Measurements from ENCODE around the gene PLXNA2.
A peak's percentile ranks its signal among the peaks of the same experiment; 100 is the strongest.

The PLXNA2 gene

DNA sequence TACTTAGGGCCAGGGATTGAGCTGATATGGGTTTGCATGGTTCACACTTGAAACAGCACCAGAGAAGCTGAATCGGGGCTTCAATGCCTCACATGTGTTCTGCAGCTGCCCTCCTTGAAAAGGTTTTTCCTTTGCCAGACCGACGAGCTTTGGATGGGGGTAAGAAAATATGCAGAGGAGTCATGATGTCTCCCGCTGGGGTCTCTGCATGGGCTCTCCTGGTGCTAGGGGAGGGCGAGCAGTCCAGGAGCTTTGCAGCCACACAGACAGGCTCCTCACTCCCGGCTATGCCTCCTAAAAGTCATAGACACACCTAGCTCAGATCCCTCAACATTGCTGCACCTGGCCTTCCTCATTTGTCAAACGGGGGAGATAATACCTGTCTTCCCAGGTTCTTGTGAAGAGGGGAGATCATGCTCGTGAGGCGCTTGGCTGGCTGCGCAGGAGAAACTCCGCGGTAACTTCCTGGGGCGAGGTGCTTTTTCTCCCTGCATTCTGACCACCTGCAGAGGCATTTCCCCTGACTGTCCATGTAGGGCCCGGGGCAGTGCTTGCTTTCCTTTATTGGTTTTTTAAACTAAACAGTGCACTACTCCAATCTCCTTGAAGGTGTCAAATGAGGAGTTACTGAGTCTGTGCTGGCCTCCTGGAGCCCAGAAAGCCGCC lies 112.4 kb downstream of the PLXNA2 start:
- no peaks in the 10 kb centered on the region for H3K4me1 ChIP-seq (ENCODE audit: insufficient read depth, low read length)
- no peaks in the 10 kb centered on the region for H3K9me3 ChIP-seq (ENCODE audit: insufficient read depth, low read length, severe bottlenecking)
- no peak overlapping the region for H2AFZ ChIP-seq (ENCODE audit: low read depth, low read length)
- ATAC-seq (ENCODE audit: insufficient read depth, low read depth) (0 out of 3 replicates have a peak, but pooled peaks have one; percentile 14), DNase-seq (no peak)
- H3K27ac ChIP-seq (ENCODE audit: low read length), result no peak overlapping the region
- H4K20me1 ChIP-seq (ENCODE audit: insufficient read depth, low read length), result no peaks in the 10 kb centered on the region
- TF ChIP-seq EZH2 (IDR thresholded peaks at IDR 0.05; ENCODE audit: borderline replicate concordance, low read depth, low read length, severe bottlenecking), result no peak
- TF ChIP-seq, protein P1, sequence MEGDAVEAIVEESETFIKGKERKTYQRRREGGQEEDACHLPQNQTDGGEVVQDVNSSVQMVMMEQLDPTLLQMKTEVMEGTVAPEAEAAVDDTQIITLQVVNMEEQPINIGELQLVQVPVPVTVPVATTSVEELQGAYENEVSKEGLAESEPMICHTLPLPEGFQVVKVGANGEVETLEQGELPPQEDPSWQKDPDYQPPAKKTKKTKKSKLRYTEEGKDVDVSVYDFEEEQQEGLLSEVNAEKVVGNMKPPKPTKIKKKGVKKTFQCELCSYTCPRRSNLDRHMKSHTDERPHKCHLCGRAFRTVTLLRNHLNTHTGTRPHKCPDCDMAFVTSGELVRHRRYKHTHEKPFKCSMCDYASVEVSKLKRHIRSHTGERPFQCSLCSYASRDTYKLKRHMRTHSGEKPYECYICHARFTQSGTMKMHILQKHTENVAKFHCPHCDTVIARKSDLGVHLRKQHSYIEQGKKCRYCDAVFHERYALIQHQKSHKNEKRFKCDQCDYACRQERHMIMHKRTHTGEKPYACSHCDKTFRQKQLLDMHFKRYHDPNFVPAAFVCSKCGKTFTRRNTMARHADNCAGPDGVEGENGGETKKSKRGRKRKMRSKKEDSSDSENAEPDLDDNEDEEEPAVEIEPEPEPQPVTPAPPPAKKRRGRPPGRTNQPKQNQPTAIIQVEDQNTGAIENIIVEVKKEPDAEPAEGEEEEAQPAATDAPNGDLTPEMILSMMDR (IDR thresholded peaks at IDR 0.05; ENCODE audit: borderline replicate concordance, extremely low read depth, low read length, poor library complexity, severe bottlenecking), result no peak
- no peak overlapping the region for H3K4me3 ChIP-seq (ENCODE audit: low read depth in 1 of 2, low read length in 2 of 2)
- H3K27me3 ChIP-seq (ENCODE audit: insufficient read depth, low read length, poor library complexity), result peaks cover 50% of the 10 kb centered on the region
- no peak overlapping the region for H3K4me2 ChIP-seq (ENCODE audit: insufficient read depth, low read length)
- H3K36me3 ChIP-seq (ENCODE audit: insufficient read depth, low read length), result no peaks in the 10 kb centered on the region
- no peak overlapping the region for H3K9ac ChIP-seq (ENCODE audit: low read depth, low read length)
- no peaks in the 10 kb centered on the region for H3K79me2 ChIP-seq (ENCODE audit: insufficient read depth, low read length)

DNA sequence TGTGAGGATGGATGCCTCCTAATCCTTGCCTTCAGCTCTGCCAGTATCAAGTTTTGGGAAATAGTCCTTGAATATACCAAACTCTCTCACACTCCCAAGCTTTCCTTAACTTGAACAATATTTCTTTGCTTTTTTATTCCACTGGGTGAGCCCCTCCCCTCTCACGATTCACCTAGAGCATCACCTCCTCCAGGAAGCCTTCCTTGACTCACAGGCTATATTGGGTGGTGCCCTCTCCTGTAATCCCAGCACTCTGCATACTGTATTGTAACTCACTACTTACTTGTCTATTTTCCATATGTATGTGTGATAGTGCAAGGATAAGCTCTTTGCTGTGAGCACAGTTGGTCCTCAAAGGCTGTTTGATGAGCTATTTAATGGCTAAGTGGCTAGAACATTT lies 114.7 kb downstream of the PLXNA2 start:
- H3K27ac ChIP-seq (ENCODE audit: low read length), result no peak overlapping the region
- H3K9ac ChIP-seq (ENCODE audit: low read depth, low read length), result no peak overlapping the region
- DNase-seq, result no peak
- H3K4me2 ChIP-seq (ENCODE audit: insufficient read depth, low read length), result no peak overlapping the region
- H2AFZ ChIP-seq (ENCODE audit: low read depth, low read length), result no peak overlapping the region
- peaks cover 52% of the 10 kb centered on the region for H3K27me3 ChIP-seq (ENCODE audit: insufficient read depth, low read length, poor library complexity)
- TF ChIP-seq EZH2 (IDR thresholded peaks at IDR 0.05; ENCODE audit: borderline replicate concordance, low read depth, low read length, severe bottlenecking), result no peak
- TF ChIP-seq, protein P1 (IDR thresholded peaks at IDR 0.05; ENCODE audit: borderline replicate concordance, extremely low read depth, low read length, poor library complexity, severe bottlenecking), result no peak
- H3K9me3 ChIP-seq (ENCODE audit: insufficient read depth, low read length, severe bottlenecking), result no peaks in the 10 kb centered on the region
- no peak for ATAC-seq (ENCODE audit: insufficient read depth, low read depth)
- no peaks in the 10 kb centered on the region for H3K4me1 ChIP-seq (ENCODE audit: insufficient read depth, low read length)
- H3K36me3 ChIP-seq (ENCODE audit: insufficient read depth, low read length), result no peaks in the 10 kb centered on the region
- no peaks in the 10 kb centered on the region for H3K79me2 ChIP-seq (ENCODE audit: insufficient read depth, low read length)
- H4K20me1 ChIP-seq (ENCODE audit: insufficient read depth, low read length), result no peaks in the 10 kb centered on the region
- no peak overlapping the region for H3K4me3 ChIP-seq (ENCODE audit: low read depth in 1 of 2, low read length in 2 of 2)

DNA sequence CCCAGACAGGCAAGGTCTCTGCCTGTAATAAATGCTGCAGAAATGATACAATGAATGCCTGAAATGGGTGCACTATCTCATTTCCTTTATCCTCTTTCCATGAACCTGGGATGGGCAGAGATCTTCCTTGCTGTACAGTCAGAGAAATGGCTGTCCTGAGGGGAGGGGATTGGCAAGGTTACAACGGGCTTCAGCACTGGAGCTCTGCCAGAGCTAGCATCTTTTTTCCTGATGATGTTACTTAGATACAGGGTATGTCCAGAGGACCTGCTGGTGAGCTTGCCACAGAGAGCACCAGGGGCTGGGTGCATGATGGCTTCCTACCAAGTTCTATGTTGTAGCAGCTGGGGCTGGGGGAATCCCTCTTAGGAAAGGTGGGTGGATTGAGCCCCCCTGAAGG lies 115.1 kb downstream of the PLXNA2 start:
- H2AFZ ChIP-seq (ENCODE audit: low read depth, low read length), result no peak overlapping the region
- H3K4me3 ChIP-seq (ENCODE audit: low read depth in 1 of 2, low read length in 2 of 2), result no peak overlapping the region
- H3K4me1 ChIP-seq (ENCODE audit: insufficient read depth, low read length), result no peaks in the 10 kb centered on the region
- H3K9me3 ChIP-seq (ENCODE audit: insufficient read depth, low read length, severe bottlenecking), result no peaks in the 10 kb centered on the region
- H3K4me2 ChIP-seq (ENCODE audit: insufficient read depth, low read length), result no peak overlapping the region
- H4K20me1 ChIP-seq (ENCODE audit: insufficient read depth, low read length), result no peaks in the 10 kb centered on the region
- TF ChIP-seq, protein P1 (IDR thresholded peaks at IDR 0.05; ENCODE audit: borderline replicate concordance, extremely low read depth, low read length, poor library complexity, severe bottlenecking), result no peak
- TF ChIP-seq EZH2 (IDR thresholded peaks at IDR 0.05; ENCODE audit: borderline replicate concordance, low read depth, low read length, severe bottlenecking), result no peak
- no peaks in the 10 kb centered on the region for H3K36me3 ChIP-seq (ENCODE audit: insufficient read depth, low read length)
- no peak overlapping the region for H3K27ac ChIP-seq (ENCODE audit: low read length)
- peaks cover 52% of the 10 kb centered on the region for H3K27me3 ChIP-seq (ENCODE audit: insufficient read depth, low read length, poor library complexity)
- no peak for DNase-seq
- H3K79me2 ChIP-seq (ENCODE audit: insufficient read depth, low read length), result no peaks in the 10 kb centered on the region
- no peak for ATAC-seq (ENCODE audit: insufficient read depth, low read depth)
- H3K9ac ChIP-seq (ENCODE audit: low read depth, low read length), result no peak overlapping the region
